Jurkat, Clone E6-1 (cell line): ENCODE results near the gene DOLK.
A peak's percentile ranks its signal among the peaks of the same experiment; 100 is the strongest.

Experiments used
- DNase-seq: peaks from one replicate; pipeline ENCODE4 v3.0.0-alpha.2; 2011; ENCODE audit warnings: low read depth, low spot score
- H3K4me3 ChIP-seq: 2 replicates; pipeline ENCODE4 v1.5.1; 2011; ENCODE audit warnings: mild to moderate bottlenecking, low read length, control low read depth, moderate library complexity

DOLK gene

GRCh38 chr9:128937310-128938165 is 9.9 kb downstream of the DOLK start:
- DNase-seq, result no peak
- no peak overlapping the region for H3K4me3 ChIP-seq

- H3K4me3 ChIP-seq, result no peak overlapping the region
- no peak for DNase-seq
These were observed 11.1 kb downstream of the DOLK start for GRCh38 chr9:128936171-128936865.

GRCh38 chr9:128933731-128934130 is 13.7 kb downstream of the DOLK start:
- no peak for DNase-seq
- no peak overlapping the region for H3K4me3 ChIP-seq

- no peak for DNase-seq
These were observed 17.8 kb downstream of the DOLK start for GRCh38 chr9:128929560-128929959.

GRCh38 chr9:128928624-128929023 is 18.8 kb downstream of the DOLK start:
- DNase-seq, result no peak
- no peak overlapping the region for H3K4me3 ChIP-seq

More at GRCh38 chr9:128929560-128929959, 17.8 kb downstream of the DOLK start:
- H3K4me3 ChIP-seq, result no peak overlapping the region

GRCh38 chr9:128927731-128928411 is 19.5 kb downstream of the DOLK start:
- DNase-seq, result peak; percentile 31
- H3K4me3 ChIP-seq, result no peak overlapping the region

- H3K4me3 ChIP-seq, result no peak overlapping the region
- no peak for DNase-seq
These were observed 23.9 kb downstream of the DOLK start for GRCh38 chr9:128923493-128923883.

- no peak for DNase-seq
- H3K4me3 ChIP-seq, result no peak overlapping the region
These were observed 25.3 kb downstream of the DOLK start for GRCh38 chr9:128921881-128922763.

- no peak for DNase-seq
- H3K4me3 ChIP-seq, result no peak within 1 kb of the TSS
These were observed 26.9 kb downstream of the DOLK start, which contains the start of gene PHYHD1 for GRCh38 chr9:128920381-128921058. Gene PHYHD1 (plus strand): TSS chr9:128920982. CDS start chr9:128922324, 1,342 bp downstream.

GRCh38 chr9:128919402-128920089 is 27.9 kb downstream of the DOLK start:
- H3K4me3 ChIP-seq, result no peak overlapping the region
- DNase-seq, result no peak

GRCh38 chr9:128918921-128919320 is 28.5 kb downstream of the DOLK start:
- DNase-seq, result no peak

GRCh38 chr9:128917151-128917849 is 30.1 kb downstream of the DOLK start:
- no peak for DNase-seq
- no peak overlapping the region for H3K4me3 ChIP-seq

More at GRCh38 chr9:128918921-128919320, 28.5 kb downstream of the DOLK start:
- no peak overlapping the region for H3K4me3 ChIP-seq

- no peak for DNase-seq
- no peak overlapping the region for H3K4me3 ChIP-seq
These were observed 30.7 kb downstream of the DOLK start for GRCh38 chr9:128916745-128917144.

- no peak overlapping the region for H3K4me3 ChIP-seq
- DNase-seq, result no peak
These were observed 31.2 kb downstream of the DOLK start for GRCh38 chr9:128916204-128916603.

- H3K4me3 ChIP-seq, result no peak overlapping the region
- no peak for DNase-seq
These were observed 33.2 kb downstream of the DOLK start for GRCh38 chr9:128913995-128914772.

GRCh38 chr9:128913048-128913900 is 34.1 kb downstream of the DOLK start:
- no peak for DNase-seq
- no peak overlapping the region for H3K4me3 ChIP-seq
